Activated CD4-positive, alpha-beta T cell treated with anti-CD3 and anti-CD28 coated beads, Interleukin-2, amount 10 ng/mL, durations not matched to agents 7 days and 5 days (primary cell): ENCODE measurements around the gene MEIOC. TPM values are rescaled to one million over a fixed set of nuclear protein-coding genes. Genes with fewer than 3 reads are reported as not detected.
"Not testable (repeated sequence)": the region's sequence is repeated elsewhere in the genome, so short reads cannot be mapped to it uniquely, and the experiment has no call there.

Experiments used
- CTCF ChIA-PET: fragments of 350-600 bp; sonication (Branson Sonifier 250); formaldehyde crosslinking; loops from one replicate; lab custom pipeline; 2021; ENCODE audit warnings: antibody characterized with exemption; lab: Charles Lee
- POLR2A ChIA-PET: fragments of 350-600 bp; sonication (Branson Sonifier 250); formaldehyde crosslinking; loops from one replicate; lab custom pipeline; 2021; ENCODE audit warnings: antibody characterized with exemption; lab: Charles Lee
- DNase-seq: peaks from one replicate; pipeline ENCODE4 v3.0.0-alpha.2; 2020
- H3K27ac Mint-ChIP-seq: one replicate; pipeline ENCODE4 v1.8.0; 2021; ENCODE audit warnings: mild to moderate bottlenecking, moderate library complexity, mixed read lengths
- H3K27me3 Mint-ChIP-seq: one replicate; pipeline ENCODE4 v1.8.0; 2021; ENCODE audit warnings: mixed read lengths
- H3K36me3 Mint-ChIP-seq: one replicate; pipeline ENCODE4 v1.8.0; 2021; ENCODE audit warnings: low read depth, mixed read lengths
- H3K4me1 Mint-ChIP-seq: one replicate; pipeline ENCODE4 v1.8.0; 2021; ENCODE audit warnings: mixed read lengths
- H3K4me3 Mint-ChIP-seq: one replicate; pipeline ENCODE4 v1.8.0; 2021; ENCODE audit warnings: mild to moderate bottlenecking, moderate library complexity, mixed read lengths
- H3K9me3 Mint-ChIP-seq: one replicate; pipeline ENCODE4 v1.8.0; 2021; ENCODE audit warnings: mixed read lengths
- total RNA-seq, 2 experiments: library from RNA; stranded (reverse); gene quantifications; one replicate each; pipeline ENCODE4 v1.2.3, GENCODE V29; 2021

Gene MEIOC
- total RNA-seq, 2 experiments from 2014 or later, result 0.22 to 0.46 TPM

DNA sequence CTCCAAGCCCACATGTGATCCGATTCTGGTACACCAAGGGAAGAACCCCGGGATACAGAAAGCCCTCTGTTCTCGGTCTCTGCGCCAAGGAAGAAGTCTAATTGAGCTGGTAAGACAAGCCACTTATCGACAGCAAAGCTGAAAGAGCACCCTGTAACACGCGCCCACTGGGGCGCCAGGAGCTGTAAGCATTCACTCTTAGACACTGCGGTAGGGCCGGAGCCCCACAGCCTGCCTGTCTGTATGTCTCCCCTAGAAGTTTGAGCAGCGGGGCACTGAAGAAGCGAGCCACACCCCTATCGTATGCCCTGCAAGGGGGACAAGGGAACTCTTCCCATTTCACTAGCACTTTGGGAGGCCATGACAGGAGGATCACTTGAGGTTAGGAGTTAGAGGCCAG is 27.0 kb upstream of the MEIOC start:
- no peak overlapping the region for H3K4me3 Mint-ChIP-seq
- H3K9me3 Mint-ChIP-seq, result no peaks in the 10 kb centered on the region
- no peak for DNase-seq
- H3K36me3 Mint-ChIP-seq, result no peaks in the 10 kb centered on the region
- no peak overlapping the region for H3K27ac Mint-ChIP-seq
- H3K27me3 Mint-ChIP-seq, result peaks cover 16% of the 10 kb centered on the region
- H3K4me1 Mint-ChIP-seq, result peaks cover 2% of the 10 kb centered on the region
- CTCF ChIA-PET, result interaction anchor here (0.7 kb wide), 1 partner anchor 8 kb away, joined by 3 read pairs; no protein-coding TSS in a partner anchor
- POLR2A ChIA-PET, result no interaction called here

DNA sequence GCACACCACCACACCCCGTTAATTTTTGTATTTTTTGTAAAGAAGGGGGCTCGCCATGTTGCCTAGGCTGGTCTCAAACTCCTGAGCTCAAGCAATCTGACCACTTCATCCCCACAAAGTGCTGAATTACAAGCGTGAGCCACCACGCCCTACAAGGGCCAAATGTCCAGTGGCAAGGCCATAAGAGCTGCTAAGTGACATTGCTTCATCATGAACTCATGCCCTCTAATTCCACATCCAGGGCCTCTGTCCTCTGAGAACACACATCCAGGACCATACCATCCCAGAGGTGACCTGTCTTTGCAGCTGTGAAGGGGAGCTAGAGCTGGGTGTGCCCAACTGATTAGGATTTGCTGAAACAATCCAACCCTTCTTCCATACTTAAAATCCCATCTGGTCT is 25.6 kb upstream of the MEIOC start:
- H3K4me1 Mint-ChIP-seq, result peaks cover 2% of the 10 kb centered on the region
- no peak for DNase-seq
- peaks cover 19% of the 10 kb centered on the region for H3K27me3 Mint-ChIP-seq
- H3K27ac Mint-ChIP-seq, result no peak overlapping the region
- ChIA-PET CTCF (no interaction called here), POLR2A (no interaction called here)
- no peaks in the 10 kb centered on the region for H3K36me3 Mint-ChIP-seq
- no peaks in the 10 kb centered on the region for H3K9me3 Mint-ChIP-seq
- H3K4me3 Mint-ChIP-seq, result no peak overlapping the region

DNA sequence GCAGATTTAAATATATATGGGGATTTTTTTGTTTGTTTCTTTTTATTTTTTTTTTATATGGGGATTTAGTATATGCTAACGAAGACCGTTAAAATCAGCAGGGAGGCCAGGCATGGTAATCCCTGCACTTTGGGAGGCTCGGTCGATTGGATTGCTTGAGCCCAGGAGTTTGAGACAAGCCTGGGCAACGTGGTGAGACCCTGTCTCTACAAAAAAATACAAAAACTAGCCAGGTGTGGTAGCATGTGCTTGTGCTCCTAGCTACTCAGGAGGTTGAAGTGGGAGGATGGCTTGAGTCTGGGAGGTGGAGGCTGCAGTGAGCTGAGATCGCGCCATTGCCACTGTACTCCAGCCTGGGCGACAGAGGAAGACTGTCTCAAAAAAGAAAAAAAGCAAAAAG is 22.3 kb upstream of the MEIOC start:
- no peak overlapping the region for H3K27ac Mint-ChIP-seq
- peaks cover 22% of the 10 kb centered on the region for H3K27me3 Mint-ChIP-seq
- no peaks in the 10 kb centered on the region for H3K36me3 Mint-ChIP-seq
- H3K4me3 Mint-ChIP-seq, result no peak overlapping the region
- H3K4me1 Mint-ChIP-seq, result no peaks in the 10 kb centered on the region
- POLR2A ChIA-PET, result interaction anchor here (0.6 kb wide), 1 partner anchor 227 kb away, joined by 5 read pairs; no protein-coding TSS in a partner anchor
- DNase-seq, result no peak
- no peaks in the 10 kb centered on the region for H3K9me3 Mint-ChIP-seq
- CTCF ChIA-PET, result interaction anchor here (1.0 kb wide), 1 partner anchor 101 kb away, joined by 3 read pairs; no protein-coding TSS in a partner anchor

DNA sequence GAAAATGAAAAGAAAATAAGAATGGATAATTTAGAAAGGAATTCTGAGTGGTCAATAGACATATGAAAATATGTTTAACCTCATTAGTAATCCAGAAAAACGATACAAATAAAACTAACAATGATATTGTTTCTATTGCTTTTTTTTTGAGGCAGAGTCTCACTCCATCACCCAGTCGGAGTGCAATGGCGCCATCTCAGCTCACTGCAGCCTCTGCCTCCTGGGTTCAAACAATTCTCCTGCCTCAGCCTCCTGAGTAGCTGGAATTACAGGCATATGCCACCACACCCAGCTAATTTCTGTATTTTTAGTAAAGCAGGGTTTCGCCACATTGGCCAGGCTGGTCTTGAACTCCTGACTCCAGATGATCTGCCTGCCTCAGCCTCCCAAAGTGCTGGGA is 21.9 kb upstream of the MEIOC start:
- not testable (repeated sequence) for H3K9me3 Mint-ChIP-seq, H3K27ac Mint-ChIP-seq, DNase-seq, H3K36me3 Mint-ChIP-seq, H3K4me1 Mint-ChIP-seq, H3K4me3 Mint-ChIP-seq
- ChIA-PET CTCF (interaction anchor here (1.1 kb wide), 1 partner anchor 13 kb away, joined by 4 read pairs; no protein-coding TSS in a partner anchor), POLR2A (interaction anchor here (0.6 kb wide), 1 partner anchor 228 kb away, joined by 5 read pairs; no protein-coding TSS in a partner anchor)
- H3K27me3 Mint-ChIP-seq, result peaks cover 22% of the 10 kb centered on the region

DNA sequence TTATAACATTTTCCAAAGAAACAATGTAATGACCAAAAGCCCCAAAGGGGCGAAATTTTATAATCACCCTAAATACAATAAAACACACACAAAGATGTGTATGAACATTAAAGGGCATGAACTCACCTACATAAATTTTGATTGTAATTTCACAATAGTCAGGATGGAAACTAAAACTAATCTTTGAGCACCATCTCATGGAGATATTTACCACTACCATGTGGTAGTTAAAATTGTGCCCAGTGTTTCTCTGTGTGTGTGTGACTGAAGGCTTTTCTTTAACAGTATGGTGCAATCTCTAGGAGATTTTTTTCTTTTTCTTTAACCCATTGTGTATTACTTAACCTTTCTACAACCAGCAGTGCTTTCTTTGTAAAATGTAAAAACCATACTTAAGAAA is 19.7 kb upstream of the MEIOC start:
- H3K27me3 Mint-ChIP-seq, result peaks cover 26% of the 10 kb centered on the region
- no peak overlapping the region for H3K27ac Mint-ChIP-seq
- ChIA-PET CTCF (interaction anchor here (1.3 kb wide), 1 partner anchor 13 kb away, joined by 5 read pairs; no protein-coding TSS in a partner anchor), POLR2A (no interaction called here)
- DNase-seq, result no peak
- H3K4me3 Mint-ChIP-seq, result no peak overlapping the region
- no peaks in the 10 kb centered on the region for H3K4me1 Mint-ChIP-seq
- no peaks in the 10 kb centered on the region for H3K9me3 Mint-ChIP-seq
- no peaks in the 10 kb centered on the region for H3K36me3 Mint-ChIP-seq

DNA sequence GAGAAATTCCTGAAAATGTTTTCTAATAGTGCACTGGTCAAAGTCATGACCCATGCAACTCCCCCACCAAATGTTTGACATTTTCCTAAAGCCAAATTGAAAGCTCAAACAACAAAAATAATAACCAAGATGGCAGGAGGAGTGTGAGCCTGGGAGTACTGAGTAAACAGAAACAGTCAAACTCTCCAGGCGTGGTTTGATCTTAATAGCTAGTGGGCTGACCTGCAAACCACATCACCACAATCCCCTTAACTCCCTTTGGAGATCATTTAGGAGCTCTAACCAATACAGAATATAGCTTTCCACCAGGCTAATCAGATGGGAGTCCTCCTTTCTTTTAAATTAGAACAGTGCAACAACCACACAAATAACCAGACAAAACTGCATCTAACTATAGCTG is 19.2 kb upstream of the MEIOC start:
- ChIA-PET POLR2A (no interaction called here), CTCF (interaction anchor here (0.6 to 1.3 kb wide), 3 partner anchors 8 to 518 kb away, joined by 3 to 5 read pairs (median 3); no protein-coding TSS in a partner anchor)
- H3K27me3 Mint-ChIP-seq, result peaks cover 26% of the 10 kb centered on the region
- no peak overlapping the region for H3K27ac Mint-ChIP-seq
- no peaks in the 10 kb centered on the region for H3K36me3 Mint-ChIP-seq
- no peaks in the 10 kb centered on the region for H3K9me3 Mint-ChIP-seq
- H3K4me3 Mint-ChIP-seq, result no peak overlapping the region
- H3K4me1 Mint-ChIP-seq, result no peaks in the 10 kb centered on the region
- no peak for DNase-seq

DNA sequence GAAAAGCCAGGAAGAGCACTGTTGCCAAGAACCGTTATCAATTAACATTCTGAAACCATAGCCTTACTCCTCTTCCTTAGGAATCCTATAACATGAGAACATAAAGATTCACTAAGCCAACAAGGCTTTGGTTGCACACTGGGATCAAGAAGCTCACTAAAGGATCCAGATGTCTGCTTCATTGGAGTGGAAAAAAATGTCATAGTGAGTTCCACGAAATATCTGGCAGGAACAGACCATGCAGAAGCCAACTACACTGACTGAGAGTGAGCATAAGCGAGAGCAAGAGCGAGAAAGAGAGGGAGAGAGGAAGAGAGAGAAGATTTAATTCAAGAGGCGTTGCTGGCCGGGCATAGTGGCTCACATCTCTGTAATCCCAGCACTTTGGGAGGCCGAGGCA is 13.4 kb upstream of the MEIOC start:
- no peaks in the 10 kb centered on the region for H3K9me3 Mint-ChIP-seq
- H3K36me3 Mint-ChIP-seq, result no peaks in the 10 kb centered on the region
- DNase-seq, result no peak
- ChIA-PET CTCF (no interaction called here), POLR2A (interaction anchor here (0.7 kb wide), 1 partner anchor 23 kb away, joined by 6 read pairs; no protein-coding TSS in a partner anchor)
- peaks cover 24% of the 10 kb centered on the region for H3K27me3 Mint-ChIP-seq
- no peaks in the 10 kb centered on the region for H3K4me1 Mint-ChIP-seq
- no peak overlapping the region for H3K4me3 Mint-ChIP-seq
- H3K27ac Mint-ChIP-seq, result no peak overlapping the region

DNA sequence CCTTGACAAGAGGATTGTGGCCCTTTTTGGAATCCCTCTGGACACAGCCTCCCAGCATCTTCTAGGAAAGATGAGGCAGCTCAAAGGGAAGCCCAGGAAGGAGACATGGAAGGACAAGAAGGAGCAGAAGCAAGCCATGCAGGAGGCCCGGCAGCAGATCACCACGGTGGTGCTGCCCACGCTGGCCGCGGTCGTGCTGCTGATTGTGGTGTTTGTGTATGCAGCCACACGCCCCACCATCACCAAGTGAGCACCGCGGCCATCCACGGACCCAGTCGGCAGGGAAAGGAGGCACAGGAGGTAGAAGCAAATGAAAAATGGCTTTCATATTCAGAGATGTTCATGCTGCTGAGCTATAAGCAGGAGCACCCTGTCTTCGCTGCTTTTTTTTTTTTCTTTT is 10.9 kb upstream of the MEIOC start:
- DNase-seq, result no peak
- H3K36me3 Mint-ChIP-seq, result no peaks in the 10 kb centered on the region
- ChIA-PET POLR2A (no interaction called here), CTCF (interaction anchor here (0.6 kb wide), 1 partner anchor 89 kb away, joined by 3 read pairs; no protein-coding TSS in a partner anchor)
- no peaks in the 10 kb centered on the region for H3K9me3 Mint-ChIP-seq
- peaks cover 36% of the 10 kb centered on the region for H3K27me3 Mint-ChIP-seq
- H3K4me3 Mint-ChIP-seq, result no peak overlapping the region
- no peaks in the 10 kb centered on the region for H3K4me1 Mint-ChIP-seq
- no peak overlapping the region for H3K27ac Mint-ChIP-seq

DNA sequence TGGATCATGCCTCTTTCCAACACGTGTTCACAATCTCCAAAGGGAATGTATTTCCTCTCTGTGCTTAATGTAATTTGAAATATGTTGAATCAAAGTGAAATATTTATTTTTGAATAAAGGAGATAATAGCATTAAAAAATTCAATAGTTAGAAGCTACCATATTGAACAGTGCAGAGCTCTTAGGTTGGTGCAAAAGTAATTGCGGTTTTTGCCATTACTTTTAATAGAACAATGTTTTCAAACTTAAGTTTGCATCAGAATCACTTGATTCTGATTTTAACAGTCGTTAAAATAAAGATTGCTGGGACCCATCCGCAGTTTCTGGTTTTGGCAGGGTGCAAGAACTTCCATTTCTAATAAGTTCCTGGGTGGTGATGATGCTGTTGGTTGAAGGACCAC is 10.0 kb upstream of the MEIOC start:
- ChIA-PET POLR2A (no interaction called here), CTCF (interaction anchor here (0.7 to 0.8 kb wide), 2 partner anchors 52 to 488 kb away, joined by 3 read pairs; no protein-coding TSS in a partner anchor)
- Mint-ChIP-seq H3K4me3 (no peak overlapping the region), H3K4me1 (no peaks in the 10 kb centered on the region), H3K27ac (no peak overlapping the region), H3K36me3 (no peaks in the 10 kb centered on the region), H3K27me3 (peaks cover 34% of the 10 kb centered on the region), H3K9me3 (no peaks in the 10 kb centered on the region)
- no peak for DNase-seq

DNA sequence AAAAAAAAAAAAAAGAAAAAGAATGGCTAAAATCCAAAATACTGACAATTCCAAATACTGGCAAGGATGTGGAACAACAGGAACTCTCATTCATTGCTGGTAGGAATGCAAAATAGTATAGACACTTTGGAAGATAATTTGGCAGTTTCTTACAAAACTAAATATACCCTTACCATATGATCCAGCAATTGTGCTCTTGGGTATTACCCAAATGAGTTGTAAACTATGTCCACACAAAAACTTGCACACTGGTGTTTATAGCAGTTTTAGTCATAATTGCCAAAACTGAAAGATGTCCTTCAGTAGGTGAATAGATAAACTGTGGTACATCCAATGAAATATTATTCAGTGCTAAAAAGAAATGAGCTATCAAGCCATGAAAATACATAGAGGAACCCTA is 8.5 kb upstream of the MEIOC start:
- Mint-ChIP-seq H3K27ac (no peak overlapping the region), H3K4me1 (no peaks in the 10 kb centered on the region), H3K36me3 (no peaks in the 10 kb centered on the region), H3K9me3 (no peaks in the 10 kb centered on the region), H3K27me3 (peaks cover 29% of the 10 kb centered on the region), H3K4me3 (no peak overlapping the region)
- CTCF ChIA-PET, result interaction anchor here (0.7 to 0.9 kb wide), 2 partner anchors 13 to 630 kb away, joined by 4 read pairs; no protein-coding TSS in a partner anchor
- DNase-seq, result no peak
- POLR2A ChIA-PET, result no interaction called here

DNA sequence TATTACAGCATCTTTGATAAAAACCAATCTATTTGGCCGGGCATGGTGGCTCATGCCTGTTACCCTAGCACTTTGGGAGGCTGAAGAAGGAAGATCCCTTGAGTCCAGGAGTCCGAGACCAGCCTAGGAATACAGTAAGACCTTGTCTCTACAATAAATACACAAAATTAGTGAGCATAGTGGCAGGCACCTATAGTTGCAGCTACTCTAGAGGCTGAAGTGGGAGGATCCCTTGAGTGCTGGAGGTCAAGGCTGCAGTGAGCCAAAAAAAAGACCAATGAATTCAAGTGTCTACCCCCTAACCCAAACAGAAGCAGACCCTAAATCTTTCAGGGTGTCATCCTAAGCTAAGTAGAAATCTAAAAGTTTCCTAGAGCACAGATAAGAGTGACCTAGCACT is 7.3 kb upstream of the MEIOC start:
- H3K9me3 Mint-ChIP-seq, result no peaks in the 10 kb centered on the region
- CTCF ChIA-PET, result interaction anchor here (1.0 kb wide), 1 partner anchor 101 kb away, joined by 3 read pairs; no protein-coding TSS in a partner anchor
- H3K27me3 Mint-ChIP-seq, result peaks cover 31% of the 10 kb centered on the region
- no peaks in the 10 kb centered on the region for H3K36me3 Mint-ChIP-seq
- H3K27ac Mint-ChIP-seq, result no peak overlapping the region
- POLR2A ChIA-PET, result no interaction called here
- no peak for DNase-seq
- H3K4me1 Mint-ChIP-seq, result no peaks in the 10 kb centered on the region
- no peak overlapping the region for H3K4me3 Mint-ChIP-seq

DNA sequence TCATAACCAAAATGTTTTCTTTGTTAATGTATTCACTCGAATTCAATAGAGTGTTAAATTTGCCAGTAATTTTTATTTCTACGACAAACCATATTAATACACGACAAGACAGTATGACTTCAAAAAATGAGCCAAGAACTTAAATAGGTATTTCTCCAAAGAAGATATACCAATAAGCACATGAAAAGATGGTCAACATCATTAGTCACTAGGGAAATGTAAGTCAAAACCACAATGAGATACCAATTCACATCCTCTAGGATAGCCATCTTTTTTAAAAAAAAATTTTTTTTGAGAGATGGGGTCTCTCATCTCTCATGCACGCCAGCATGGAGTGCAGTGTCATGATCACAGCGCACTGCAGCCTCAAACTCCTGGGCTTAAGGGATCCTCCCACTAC is 5.0 kb upstream of the MEIOC start:
- no peak for DNase-seq
- Mint-ChIP-seq H3K27ac (no peak overlapping the region), H3K27me3 (peaks cover 40% of the 10 kb centered on the region), H3K4me1 (peaks cover 5% of the 10 kb centered on the region), H3K36me3 (no peaks in the 10 kb centered on the region), H3K4me3 (no peak overlapping the region), H3K9me3 (no peaks in the 10 kb centered on the region)
- ChIA-PET POLR2A (no interaction called here), CTCF (no interaction called here)

DNA sequence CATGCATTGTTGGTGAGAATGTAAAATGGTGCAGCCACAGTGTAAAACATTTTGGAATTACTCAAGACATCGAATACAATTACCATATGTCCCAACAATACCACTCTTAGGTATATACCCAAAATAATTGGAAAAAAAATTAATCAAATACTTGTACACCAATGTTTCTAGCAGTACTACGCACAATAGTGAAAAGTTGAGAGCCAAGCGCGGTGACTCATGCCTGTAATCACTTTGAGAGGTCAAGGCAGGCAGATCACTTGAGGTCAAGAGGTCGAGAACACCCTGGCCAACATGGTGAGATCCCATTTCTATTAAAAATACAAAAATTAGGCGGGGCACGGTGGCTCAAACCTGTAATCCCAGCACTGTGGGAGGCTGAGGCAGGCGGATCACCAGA is 3.5 kb upstream of the MEIOC start:
- ChIA-PET CTCF (no interaction called here), POLR2A (no interaction called here)
- Mint-ChIP-seq H3K9me3 (no peaks in the 10 kb centered on the region), H3K36me3 (no peaks in the 10 kb centered on the region), H3K4me3 (no peak overlapping the region), H3K4me1 (peaks cover 8% of the 10 kb centered on the region), H3K27ac (no peak overlapping the region), H3K27me3 (peaks cover 45% of the 10 kb centered on the region)
- no peak for DNase-seq

DNA sequence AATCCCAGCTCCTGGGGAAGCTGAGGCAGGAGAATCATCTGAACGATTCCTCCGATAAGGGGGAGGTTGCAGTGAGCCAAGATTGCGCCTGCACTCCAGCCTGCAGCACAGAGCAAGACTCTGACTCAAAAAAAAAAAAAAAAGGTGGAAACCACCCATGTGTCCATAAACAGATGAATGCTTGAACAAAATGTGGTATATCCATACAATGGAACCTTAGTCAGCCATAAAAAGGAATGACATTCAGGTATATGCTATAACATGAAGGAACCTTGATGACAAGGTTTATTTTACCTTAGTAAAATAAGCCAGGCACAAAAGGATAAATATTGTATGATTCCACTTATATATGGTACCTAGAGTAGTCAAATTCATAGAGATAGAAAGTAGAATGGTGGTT is 2.9 kb upstream of the MEIOC start:
- no peak overlapping the region for H3K4me3 Mint-ChIP-seq
- DNase-seq, result no peak
- no peaks in the 10 kb centered on the region for H3K36me3 Mint-ChIP-seq
- POLR2A ChIA-PET, result no interaction called here
- peaks cover 8% of the 10 kb centered on the region for H3K4me1 Mint-ChIP-seq
- CTCF ChIA-PET, result no interaction called here
- no peaks in the 10 kb centered on the region for H3K9me3 Mint-ChIP-seq
- H3K27ac Mint-ChIP-seq, result no peak overlapping the region
- H3K27me3 Mint-ChIP-seq, result peaks cover 41% of the 10 kb centered on the region
